ENCODE results near the gene PSMB11.

The PSMB11 gene

GRCh38 chr14:23021434-23021833 is 20.6 kb upstream of the PSMB11 start:
- no peak for DNase-seq (ENCODE audit: low read depth, low spot score)
- ChIA-PET POLR2A (no interaction called here), CTCF (interaction anchor here (0.9 to 2.8 kb wide), 5 partner anchors 10 to 48 kb away, joined by 3 to 12 read pairs (median 4); partner anchors contain the start of gene CDH24)
- H3K4me3 ChIP-seq (ENCODE audit: low read depth, low read length) = no peak overlapping the region
- no peak for TF ChIP-seq CTCF (IDR thresholded peaks at IDR 0.05; ENCODE audit: insufficient read depth, low read length, missing control alignments)

GRCh38 chr14:23021889-23022442 is 20.0 kb upstream of the PSMB11 start:
- H3K4me3 ChIP-seq (ENCODE audit: low read depth, low read length) = no peak overlapping the region
- TF ChIP-seq CTCF (IDR thresholded peaks at IDR 0.05; ENCODE audit: insufficient read depth, low read length, missing control alignments) = no peak
- DNase-seq (ENCODE audit: low read depth, low spot score) = no peak
- POLR2A ChIA-PET = no interaction called here
- CTCF ChIA-PET = interaction anchor here (0.8 to 2.8 kb wide), 8 partner anchors 9 to 47 kb away, joined by 4 to 12 read pairs (median 5); partner anchors contain the start of gene CDH24

DNA sequence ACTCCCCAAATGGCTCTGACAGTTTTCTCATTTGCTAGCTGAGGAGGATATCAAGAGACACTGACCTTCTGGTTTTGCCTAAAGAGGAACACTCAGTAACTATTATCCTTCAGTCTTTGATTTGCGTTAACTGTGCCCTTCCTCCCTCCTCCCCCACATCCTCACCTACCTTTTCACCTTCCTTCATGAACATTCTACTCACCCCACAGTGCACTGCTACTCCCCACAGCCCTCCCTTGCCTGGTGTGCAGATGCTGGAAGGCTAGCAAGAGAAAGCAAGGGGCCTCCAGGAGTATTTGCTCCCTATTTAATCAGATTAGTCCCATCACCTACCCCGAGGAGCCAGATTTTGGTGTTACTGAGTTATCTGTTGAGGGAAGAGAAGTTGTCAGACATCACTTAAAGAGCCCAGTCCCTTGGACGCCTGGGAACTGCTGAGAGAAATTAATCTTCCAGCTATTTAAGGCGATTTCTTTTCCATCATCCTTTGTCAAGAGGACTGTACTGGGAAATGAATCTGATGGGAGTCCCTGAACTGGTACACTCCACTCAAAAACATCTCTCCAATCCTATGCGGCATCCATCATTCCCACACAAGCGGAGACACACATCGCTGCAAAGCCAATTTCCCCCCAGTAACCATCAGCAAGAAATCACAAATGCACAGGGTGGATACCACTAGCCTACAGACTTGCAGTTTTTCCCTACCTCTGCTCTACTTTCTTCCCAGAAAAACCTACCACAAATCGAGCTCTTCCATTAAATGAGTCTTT is 18.8 kb upstream of the PSMB11 start:
- no peak for DNase-seq (ENCODE audit: low read depth, low spot score)
- H3K4me3 ChIP-seq (ENCODE audit: low read depth, low read length) = no peak overlapping the region
- no peak for TF ChIP-seq CTCF (IDR thresholded peaks at IDR 0.05; ENCODE audit: insufficient read depth, low read length, missing control alignments)
- POLR2A ChIA-PET = interaction anchor here (1.5 to 3.1 kb wide), 2 partner anchors 11 to 16 kb away, joined by 3 to 13 read pairs; no protein-coding TSS in a partner anchor
- CTCF ChIA-PET = interaction anchor here (0.8 to 3.2 kb wide), 11 partner anchors 11 to 466 kb away, joined by 3 to 15 read pairs (median 6); partner anchors contain the start of gene CDH24

- H3K4me3 ChIP-seq (ENCODE audit: low read depth, low read length) = no peak overlapping the region
- TF ChIP-seq CTCF (IDR thresholded peaks at IDR 0.05; ENCODE audit: insufficient read depth, low read length, missing control alignments) = no peak
- ChIA-PET CTCF (interaction anchor here (0.8 to 3.2 kb wide), 12 partner anchors 10 to 467 kb away, joined by 3 to 15 read pairs (median 4); partner anchors contain the start of gene AJUBA), POLR2A (interaction anchor here (1.5 to 3.1 kb wide), 2 partner anchors 11 to 17 kb away, joined by 3 to 13 read pairs; no protein-coding TSS in a partner anchor)
- DNase-seq (ENCODE audit: low read depth, low spot score) = no peak
These were observed 18.2 kb upstream of the PSMB11 start for GRCh38 chr14:23023795-23024152.

DNA sequence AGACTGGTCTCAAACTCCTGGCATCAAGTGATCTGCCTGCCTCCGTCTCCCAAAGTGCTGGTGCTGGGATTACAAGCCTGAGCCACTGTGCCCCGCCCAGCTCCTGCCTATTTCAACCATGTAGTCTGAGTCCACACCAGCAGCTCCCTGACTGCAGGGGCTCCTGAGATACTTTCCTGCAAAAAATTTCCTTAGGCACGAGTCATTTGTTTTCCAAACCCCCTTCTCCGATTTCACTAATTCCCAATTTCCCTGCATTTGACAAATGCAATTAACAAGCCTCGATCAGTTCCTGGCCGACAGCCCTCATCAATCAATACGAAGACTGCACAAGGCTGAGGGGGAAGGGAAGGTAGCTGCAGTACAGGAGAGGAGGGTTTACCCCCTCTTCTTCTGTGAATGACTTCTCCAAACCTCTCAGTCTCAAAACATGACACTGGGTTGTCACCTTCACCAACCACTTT is 17.4 kb upstream of the PSMB11 start:
- no peak overlapping the region for H3K4me3 ChIP-seq (ENCODE audit: low read depth, low read length)
- no peak for DNase-seq (ENCODE audit: low read depth, low spot score)
- CTCF ChIA-PET = interaction anchor here (0.9 to 3.2 kb wide), 11 partner anchors 9 to 468 kb away, joined by 3 to 17 read pairs (median 5); partner anchors contain the start of gene AJUBA
- no peak for TF ChIP-seq CTCF (IDR thresholded peaks at IDR 0.05; ENCODE audit: insufficient read depth, low read length, missing control alignments)
- POLR2A ChIA-PET = interaction anchor here (1.0 to 3.1 kb wide), 2 partner anchors 9 to 18 kb away, joined by 3 to 13 read pairs; no protein-coding TSS in a partner anchor

Data from AG04449 (cell line).